Endothelial cell of umbilical vein (primary cell): ENCODE results near the gene ZCCHC14.

Experiments used
- CTCF ChIP-seq, 2 donors: IDR thresholded peaks; 1 replicate in 1 of 2; 2 replicates in 1 of 2; pipeline ENCODE4 v1.5.1; 2011; ENCODE audit warnings: low read length in 2 of 2, mild to moderate bottlenecking in 2 of 2, moderate library complexity in 2 of 2, control low read depth in 1 of 2, inconsistent platforms in 1 of 2, low read depth in 1 of 2; ENCODE audit not compliant: insufficient read depth in 1 of 2; ENCODE audit errors: extremely low read depth in 1 of 2
- JUN ChIP-seq: IDR thresholded peaks from 2 replicates; pipeline ENCODE4 v1.6.1; 2011; ENCODE audit warnings: borderline replicate concordance, low read depth; ENCODE audit not compliant: insufficient read length, insufficient read depth

- TF ChIP-seq CTCF (IDR thresholded peaks at IDR 0.05; ENCODE audit: extremely low read depth in 1 of 2, insufficient read depth in 1 of 2, low read depth in 1 of 2, low read length in 2 of 2) (no peak), JUN (no peak)
Observed at GRCh38 chr16:87376660-87377059, 116.2 kb downstream of the ZCCHC14 start.
